NCI-H128 (cell line): Measurements from ENCODE around the gene FZD10.

Source experiments
- DNase-seq: peaks from one replicate; lab custom pipeline; 2025; ENCODE audit not compliant: unreplicated experiment; lab: John Stamatoyannopoulos, UW

The FZD10 gene

DNA sequence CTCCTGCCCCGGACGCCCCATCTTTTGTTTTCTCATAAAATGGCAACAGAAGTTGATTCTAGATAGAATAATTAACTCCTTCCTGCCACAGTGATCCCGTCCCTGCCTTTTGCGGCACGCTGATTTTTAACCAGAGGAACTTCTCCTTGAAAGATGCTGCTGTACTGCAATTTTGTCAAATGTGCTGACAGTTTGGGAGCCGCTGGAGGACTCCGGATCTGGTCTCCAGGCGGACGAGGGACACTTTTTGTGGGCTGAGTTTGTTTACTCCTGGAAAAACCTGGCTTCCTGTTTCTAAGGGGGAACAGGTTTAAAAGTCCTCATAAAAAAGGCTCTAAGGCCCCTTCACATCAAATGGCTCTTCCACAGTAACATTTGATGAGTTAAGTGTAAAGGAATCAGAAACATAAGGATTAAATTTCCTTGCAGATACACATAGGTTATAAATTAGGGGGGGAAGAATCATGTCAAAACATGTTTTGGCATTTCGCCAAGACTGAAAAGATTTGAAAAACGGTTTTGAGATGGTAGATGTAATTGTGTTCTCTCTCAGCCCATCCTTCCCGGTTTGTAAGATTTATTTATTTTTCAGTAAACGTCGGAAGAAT is 15.5 kb downstream of the FZD10 start:
- DNase-seq: no peak

GRCh38 chr12:130178282-130178681 is 16.0 kb downstream of the FZD10 start:
- no peak for DNase-seq

- DNase-seq: no peak
Observed at GRCh38 chr12:130179191-130179590, 16.9 kb downstream of the FZD10 start.

DNA sequence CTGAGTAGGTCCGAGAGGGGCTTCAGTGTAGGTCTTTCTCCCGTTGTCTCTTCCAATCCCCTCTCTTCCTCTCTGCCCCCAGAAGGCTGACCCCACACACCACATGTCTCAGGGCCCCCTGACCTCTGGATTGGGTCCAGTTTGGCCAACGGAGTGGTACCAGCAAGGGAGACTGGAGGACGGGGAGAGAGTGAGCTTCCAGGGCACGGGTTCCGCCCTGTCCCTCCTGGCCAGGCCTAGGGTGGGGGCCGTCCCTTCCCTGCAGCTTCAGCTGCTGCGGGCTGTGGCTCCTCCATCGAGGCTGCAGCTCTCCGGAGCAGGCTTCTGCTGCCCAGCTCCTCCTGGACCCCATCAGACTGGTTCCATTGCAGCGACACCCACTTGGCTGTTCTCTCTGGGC is 17.4 kb downstream of the FZD10 start:
- DNase-seq: no peak

- DNase-seq: no peak
Observed at GRCh38 chr12:130181211-130181610, 18.9 kb downstream of the FZD10 start.

DNA sequence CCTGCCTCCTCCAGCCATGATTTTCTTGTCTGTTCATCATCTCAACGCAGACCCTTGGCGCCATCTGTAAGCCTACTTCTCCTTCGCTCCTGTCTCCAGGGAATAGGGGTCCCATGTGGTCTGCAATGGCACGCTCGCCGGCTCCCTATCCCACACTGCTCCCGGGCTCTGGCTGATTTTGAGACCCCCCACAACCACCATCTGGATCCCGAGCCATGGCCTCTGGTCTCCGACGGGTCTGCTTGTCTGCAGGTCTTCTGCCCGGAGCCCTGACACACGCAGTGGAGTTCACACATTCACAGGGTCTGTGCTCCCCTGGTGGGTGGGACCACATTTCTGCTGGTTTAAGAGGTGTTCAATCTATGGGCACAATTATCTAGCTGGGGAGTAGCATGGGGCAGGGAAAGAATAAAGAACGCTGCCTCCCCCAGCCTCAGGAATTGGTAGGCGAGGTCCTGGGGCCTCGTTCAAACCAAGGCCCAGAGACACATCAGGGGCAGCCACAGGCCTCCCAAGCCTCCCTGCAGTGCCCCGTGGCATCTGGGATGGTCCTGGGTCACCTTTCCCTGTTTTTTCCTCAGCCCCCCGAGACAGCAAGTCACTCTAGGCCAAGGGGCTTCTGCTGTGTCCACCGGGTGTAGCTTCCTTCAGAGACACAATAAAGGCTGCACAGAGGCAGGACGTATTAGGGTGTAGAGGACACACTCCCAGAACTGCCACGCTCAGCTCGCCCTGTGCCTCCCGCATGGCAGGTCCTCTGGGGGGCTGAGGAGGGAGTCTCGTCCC is 21.5 kb downstream of the FZD10 start:
- no peak for DNase-seq

DNA sequence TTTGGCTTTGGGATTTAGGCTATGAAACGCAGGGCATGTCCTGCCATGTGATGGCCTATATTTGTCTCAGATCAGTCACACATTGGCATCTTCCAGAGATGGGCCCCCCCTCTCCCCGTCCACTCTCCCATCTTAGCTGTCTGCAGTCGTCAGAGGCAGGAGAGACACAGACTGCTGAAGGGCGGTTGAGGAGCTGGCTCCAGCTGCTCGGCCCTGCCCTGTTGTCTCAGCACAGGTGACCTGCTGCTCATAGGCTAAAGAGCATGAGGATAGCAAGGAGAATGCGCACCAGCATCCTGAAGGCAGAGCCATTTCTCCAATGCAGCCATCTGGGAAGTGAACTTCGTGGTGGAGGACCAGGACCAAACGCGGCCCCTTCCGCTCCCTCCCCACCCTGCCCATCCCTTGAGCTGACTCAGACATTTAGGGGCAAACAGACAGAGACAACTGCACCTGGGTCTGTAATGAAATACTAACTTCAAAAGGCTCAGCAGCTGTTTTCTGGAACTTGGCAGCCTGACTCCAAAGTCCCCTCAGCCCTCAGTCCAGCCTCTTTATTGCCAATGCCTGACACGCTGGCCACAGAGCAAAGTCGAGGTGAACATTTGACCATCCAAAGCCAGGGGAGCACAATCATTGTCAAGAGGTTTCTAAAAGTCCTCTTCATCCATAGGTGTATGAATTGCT is 22.3 kb downstream of the FZD10 start:
- DNase-seq: no peak

DNA sequence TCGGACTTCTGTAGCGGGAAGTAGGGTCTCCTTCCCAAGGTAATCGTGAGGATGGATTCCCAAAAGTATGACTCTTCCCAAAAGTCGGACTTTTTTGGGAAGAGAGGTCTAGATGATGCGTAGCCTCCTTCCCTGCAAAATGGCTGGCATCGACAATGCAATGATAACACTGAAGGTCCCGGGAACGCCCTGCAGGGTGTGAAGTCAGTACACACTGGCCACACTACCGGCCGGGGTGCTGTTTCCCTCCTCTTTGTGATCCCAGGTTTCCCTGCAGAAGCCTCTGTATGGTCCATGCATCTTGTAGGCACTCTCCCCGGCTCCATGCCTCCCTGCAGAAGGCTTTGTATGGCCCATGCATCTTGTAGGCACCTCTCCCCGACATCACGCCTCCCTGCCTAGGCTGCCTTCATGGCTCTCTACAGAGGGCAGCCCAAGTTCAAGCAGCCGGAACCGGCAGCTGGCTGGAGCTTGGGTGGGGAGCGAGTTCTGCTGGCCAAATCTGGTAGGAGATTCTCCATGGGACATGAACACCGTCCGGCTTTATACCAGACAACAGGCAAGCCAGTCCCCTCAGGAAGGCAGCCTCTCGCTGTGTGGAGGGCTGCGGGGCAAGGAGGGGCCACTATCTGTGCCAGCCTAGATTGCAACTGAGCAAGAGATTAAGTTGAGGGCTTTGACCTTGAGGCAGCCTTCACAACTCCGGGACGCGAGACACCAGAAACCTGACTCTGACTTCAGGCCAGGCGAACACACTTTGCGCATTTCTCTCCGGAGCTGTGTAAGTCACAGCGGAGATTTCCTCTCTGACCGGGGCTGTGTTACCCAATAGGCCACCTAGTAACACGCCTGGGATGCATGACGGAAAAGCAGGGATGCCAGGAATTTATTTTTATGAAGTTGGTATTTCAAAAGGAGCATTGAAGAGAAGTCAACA is 23.5 kb downstream of the FZD10 start:
- DNase-seq: no peak

- DNase-seq: no peak
Observed at GRCh38 chr12:130186651-130187268, 24.5 kb downstream of the FZD10 start.

GRCh38 chr12:130192642-130193345 is 30.5 kb downstream of the FZD10 start:
- DNase-seq: no peak

- no peak for DNase-seq
Observed at GRCh38 chr12:130194154-130194553, 31.9 kb downstream of the FZD10 start.

DNA sequence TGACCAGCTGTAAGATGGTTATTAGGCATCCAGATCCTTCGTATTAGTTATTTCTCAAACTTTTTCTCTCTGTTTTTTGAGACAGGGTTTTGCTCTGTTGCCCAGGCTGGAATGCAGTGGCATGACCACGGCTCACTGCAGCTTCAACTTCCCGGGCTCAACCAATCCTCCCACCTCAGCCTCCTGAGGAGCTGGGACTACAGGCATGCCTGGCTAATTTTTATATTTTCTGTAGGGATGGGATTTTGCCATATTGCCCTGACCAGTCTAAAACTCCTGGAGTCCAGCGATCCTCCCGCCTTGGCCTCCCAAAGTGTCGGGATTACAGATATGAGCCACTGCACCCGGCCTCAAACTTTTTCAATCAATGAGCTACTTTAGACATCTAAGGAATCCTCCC is 33.1 kb downstream of the FZD10 start:
- no peak for DNase-seq

DNA sequence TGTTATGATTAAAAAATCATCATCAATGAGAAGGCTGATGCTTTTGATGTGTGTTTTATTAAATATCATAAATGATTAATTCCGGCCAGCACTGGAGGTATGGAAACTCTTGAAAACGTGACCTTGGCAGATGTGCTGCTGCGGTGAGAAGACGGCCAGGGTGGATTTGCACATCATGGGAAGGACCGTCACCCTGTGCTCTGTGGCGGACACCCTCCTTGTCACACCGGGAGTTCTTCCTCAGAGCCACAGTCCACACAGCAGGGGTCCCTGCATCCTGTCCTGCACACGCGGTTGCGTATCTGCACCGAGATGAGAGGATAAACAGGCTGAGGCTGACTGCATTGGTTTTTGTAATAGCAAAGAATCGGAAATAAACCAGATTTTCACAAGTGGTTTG is 33.5 kb downstream of the FZD10 start:
- no peak for DNase-seq

GRCh38 chr12:130196827-130197226 is 34.6 kb downstream of the FZD10 start:
- no peak for DNase-seq

GRCh38 chr12:130198026-130198662 is 35.9 kb downstream of the FZD10 start:
- DNase-seq: no peak

DNA sequence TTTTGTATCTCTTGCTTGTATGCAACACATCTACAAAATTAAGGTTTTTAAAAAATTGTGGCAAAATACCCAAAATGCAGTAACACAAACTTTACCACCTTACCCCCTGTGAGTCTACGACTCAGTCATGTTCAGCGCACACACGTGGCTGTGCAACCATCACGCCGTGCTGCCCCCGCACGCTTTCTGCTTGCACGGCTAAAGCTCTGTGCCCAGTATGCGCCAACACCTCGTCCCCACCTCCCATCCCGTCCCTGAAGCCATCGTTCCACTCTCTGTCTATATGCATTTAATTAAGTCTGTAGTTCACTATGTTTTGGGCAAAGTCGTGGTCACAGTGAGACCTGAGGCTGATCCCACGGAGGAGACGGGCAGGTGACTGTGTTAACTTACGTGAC is 36.4 kb downstream of the FZD10 start:
- no peak for DNase-seq

DNA sequence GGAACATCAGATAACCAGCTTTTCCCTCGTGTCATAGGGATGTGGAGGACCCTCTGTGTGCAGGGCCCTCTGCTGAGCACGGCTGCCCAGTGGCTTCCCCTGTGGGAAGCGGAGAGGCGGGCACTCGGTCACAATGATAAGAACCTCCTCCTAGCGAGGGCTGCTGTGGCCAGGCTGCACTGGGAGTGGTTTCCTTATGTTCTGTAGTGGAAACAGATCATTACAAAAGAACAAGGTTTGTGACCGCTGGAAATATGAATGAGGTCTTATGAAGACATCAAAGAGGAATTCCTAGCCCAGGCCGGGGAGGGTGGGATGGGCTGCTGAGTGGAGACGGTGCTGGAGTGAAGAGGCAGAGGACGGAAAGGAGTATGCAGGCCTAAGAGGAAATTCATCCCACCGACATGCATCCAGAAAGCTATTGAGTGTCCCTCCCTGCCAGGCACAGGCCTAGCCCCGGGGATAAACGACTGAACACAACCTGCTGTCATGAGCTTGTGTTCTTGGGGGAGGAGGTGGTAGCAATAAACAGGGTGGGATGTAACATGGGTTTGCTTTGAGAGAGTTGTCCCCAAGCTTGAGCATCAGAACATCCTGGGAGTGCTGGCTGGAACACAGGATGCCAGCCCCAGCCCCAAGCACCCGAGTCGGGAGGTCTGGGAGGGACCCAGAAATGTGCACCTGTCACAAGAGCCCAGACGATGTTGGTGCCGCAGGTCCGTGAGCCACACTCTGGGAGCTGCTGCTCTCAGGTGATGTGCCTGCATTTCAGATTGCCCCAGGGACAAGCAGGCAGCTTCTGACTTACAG is 37.5 kb downstream of the FZD10 start:
- no peak for DNase-seq

GRCh38 chr12:130200445-130200844 is 38.2 kb downstream of the FZD10 start:
- no peak for DNase-seq

- no peak for DNase-seq
Observed at GRCh38 chr12:130201037-130201436, 38.8 kb downstream of the FZD10 start.
